Right cardiac atrium (tissue), 5 donors: ENCODE measurements around the gene ABL2. TPM values are rescaled to one million over a fixed set of nuclear protein-coding genes. Genes with fewer than 3 reads are reported as not detected.

Experiments used
- ATAC-seq, 2 donors: fragments of 200-7000 bp; cut with Tn5 transposase; one replicate each; pipeline versions ENCODE4 v1.8.0 to v1.9.1; 2020; ENCODE audit warnings: moderate library complexity in 2 of 2, mild to moderate bottlenecking in 1 of 2
- DNase-seq, 3 donors: peaks; one replicate each; pipeline ENCODE4 v3.0.0-alpha.2; 2020
- H3K27ac ChIP-seq: one replicate; pipeline ENCODE4 v1.5.1; 2013; ENCODE audit warnings: mild to moderate bottlenecking, low read length, control low read depth, moderate library complexity
- H3K27me3 ChIP-seq: one replicate; pipeline ENCODE4 v1.6.1; 2013; ENCODE audit not compliant: control insufficient read depth, insufficient read depth
- H3K4me1 ChIP-seq: one replicate; pipeline ENCODE4 v1.6.1; 2013; ENCODE audit warnings: low read length; ENCODE audit not compliant: control insufficient read depth, insufficient read depth
- H3K4me3 ChIP-seq: one replicate; pipeline ENCODE4 v1.5.1; 2013; ENCODE audit warnings: low read length, control low read depth
- H3K9me3 ChIP-seq: one replicate; pipeline ENCODE4 v1.6.1; 2013; ENCODE audit warnings: low read length; ENCODE audit not compliant: control insufficient read depth
- WGBS: extraction: QIAGEN DNeasy Blood & Tissue Kit; methylation state at CpG from one replicate; pipeline ENCODE4 v1.1.7; 2013; 5-methylcytosine and 5-hydroxymethylcytosine counted together
- intact Hi-C, 4 donors: fragments of 100-400 bp; cut with DNase I; formaldehyde crosslinking; loops; one replicate each; pipeline versions ENCODE4 v1.11.0 to v1.14.0; 2022 to 2023
- polyA plus RNA-seq: library from polyadenylated mRNA; stranded (reverse); fragments of 200-250 nt; gene quantifications from one replicate; pipeline ENCODE4 v1.2.3, GENCODE V29; 2013
- total RNA-seq, 4 donors: library from RNA; stranded (reverse); fragmentation: NEBNext Ultra II Directional; extraction: Animal tissue kit (Norgen Biotek cat#: 25700); gene quantifications; one replicate each; pipeline ENCODE4 v1.2.1, GENCODE V29; 2021
- donor health status: healthy with polysubstance abuse.
- donor health status: DM: no; HTN: yes; CAD: no.
- donor health status: DM: no; HTN: no; CAD: no.
- donor health status: DM: no; HTN: yes; CAD: no; lungs with severe emphysema.
- donor health status: DM: yes; HTN: yes; CAD: no.

Gene ABL2
- total and polyA plus RNA-seq, 5 donors = 3.2 to 18.4 (median 10.5) TPM

GRCh38 chr1:179079113-179079761 is 150.2 kb downstream of the ABL2 start:
- WGBS = 52% methylated on average over 18 of the region's 18 CpGs
- H3K4me3 ChIP-seq = no peak overlapping the region
- H3K9me3 ChIP-seq = no peaks in the 10 kb centered on the region
- peak in 1 of 2 donors; percentile 31 for ATAC-seq
- no peak overlapping the region for H3K27ac ChIP-seq
- peaks cover 4% of the 10 kb centered on the region for H3K4me1 ChIP-seq
- H3K27me3 ChIP-seq = no peaks in the 10 kb centered on the region
- no peak for DNase-seq
- intact Hi-C loops = loop anchor here in 1 of 4 donors (2.0 kb wide), 1 partner anchor 290 kb away; no protein-coding TSS in a partner anchor

GRCh38 chr1:179077396-179077795 is 152.1 kb downstream of the ABL2 start:
- Histone ChIP-seq H3K27ac (no peak overlapping the region), H3K4me1 (no peaks in the 10 kb centered on the region), H3K27me3 (no peaks in the 10 kb centered on the region), H3K9me3 (no peaks in the 10 kb centered on the region), H3K4me3 (no peak overlapping the region)
- WGBS = 84% methylated on average over 7 of the region's 7 CpGs
- no peak for ATAC-seq
- intact Hi-C loops = no loop called here
- no peak for DNase-seq

GRCh38 chr1:179066471-179066870 is 163.0 kb downstream of the ABL2 start:
- intact Hi-C loops = no loop called here
- Histone ChIP-seq H3K4me1 (no peaks in the 10 kb centered on the region), H3K27ac (no peak overlapping the region), H3K9me3 (no peaks in the 10 kb centered on the region), H3K27me3 (no peaks in the 10 kb centered on the region), H3K4me3 (no peak overlapping the region)
- no peak for DNase-seq
- ATAC-seq = no peak
- 96% methylated on average over 4 of the region's 4 CpGs for WGBS

GRCh38 chr1:179061360-179062282 is 167.9 kb downstream of the ABL2 start:
- H3K27me3 ChIP-seq = no peaks in the 10 kb centered on the region
- no peaks in the 10 kb centered on the region for H3K9me3 ChIP-seq
- WGBS = 93% methylated on average over 8 of the region's 8 CpGs
- H3K4me3 ChIP-seq = no peak overlapping the region
- no peak overlapping the region for H3K27ac ChIP-seq
- ATAC-seq = no peak
- H3K4me1 ChIP-seq = peaks cover 2% of the 10 kb centered on the region
- intact Hi-C loops = no loop called here
- no peak for DNase-seq

GRCh38 chr1:179058487-179059483 is 170.7 kb downstream of the ABL2 start:
- H3K4me1 ChIP-seq = peaks cover 2% of the 10 kb centered on the region
- 85% methylated on average over 3 of the region's 3 CpGs for WGBS
- H3K9me3 ChIP-seq = no peaks in the 10 kb centered on the region
- H3K4me3 ChIP-seq = no peak overlapping the region
- H3K27ac ChIP-seq = no peak overlapping the region
- no peak for DNase-seq
- H3K27me3 ChIP-seq = no peaks in the 10 kb centered on the region
- ATAC-seq = no peak
- intact Hi-C loops = no loop called here

- DNase-seq (no peak), ATAC-seq (no peak)
- no peaks in the 10 kb centered on the region for H3K27me3 ChIP-seq
- intact Hi-C loops = no loop called here
- H3K9me3 ChIP-seq = no peaks in the 10 kb centered on the region
- no peak overlapping the region for H3K4me3 ChIP-seq
- over 99% methylated on average over 2 of the region's 2 CpGs for WGBS
- H3K4me1 ChIP-seq = peaks cover 2% of the 10 kb centered on the region
- H3K27ac ChIP-seq = no peak overlapping the region
Measured at GRCh38 chr1:179055937-179056336, 173.5 kb downstream of the ABL2 start.

- intact Hi-C loops = no loop called here
- WGBS = 95% methylated on average over 2 of the region's 2 CpGs
- Histone ChIP-seq H3K27me3 (no peaks in the 10 kb centered on the region), H3K4me3 (no peak overlapping the region), H3K27ac (no peak overlapping the region), H3K4me1 (peaks cover 2% of the 10 kb centered on the region), H3K9me3 (no peaks in the 10 kb centered on the region)
- DNase-seq (no peak), ATAC-seq (no peak)
Measured at GRCh38 chr1:179053486-179053885, 176.0 kb downstream of the ABL2 start.

GRCh38 chr1:179052776-179053175 is 176.7 kb downstream of the ABL2 start:
- H3K27me3 ChIP-seq = no peaks in the 10 kb centered on the region
- H3K9me3 ChIP-seq = no peaks in the 10 kb centered on the region
- no peak overlapping the region for H3K4me3 ChIP-seq
- DNase-seq = no peak
- intact Hi-C loops = no loop called here
- H3K27ac ChIP-seq = no peak overlapping the region
- WGBS = 73% methylated on average over 2 of the region's 2 CpGs
- H3K4me1 ChIP-seq = no peaks in the 10 kb centered on the region
- no peak for ATAC-seq
